Measurements from ENCODE around the gene CERKL. TPM values are rescaled to one million over a fixed set of nuclear protein-coding genes. Genes with fewer than 3 reads are reported as not detected.

CERKL gene
- total RNA-seq, 1 experiment from 2014 or later: 0.23 TPM

- Mint-ChIP-seq H3K9me3 (ENCODE audit: unreplicated experiment) (no peaks in the 10 kb centered on the region), H3K4me1 (ENCODE audit: insufficient read depth, unreplicated experiment) (no peaks in the 10 kb centered on the region), H3K4me3 (ENCODE audit: unreplicated experiment) (no peak overlapping the region), H3K36me3 (ENCODE audit: insufficient read depth, unreplicated experiment) (no peaks in the 10 kb centered on the region), H3K27me3 (ENCODE audit: insufficient read depth, unreplicated experiment) (no peaks in the 10 kb centered on the region), H3K27ac (ENCODE audit: low read depth, unreplicated experiment) (no peak overlapping the region)
- POLR2A ChIA-PET: interaction anchor here (0.6 kb wide), 1 partner anchor 388 kb away, joined by 3 read pairs; no protein-coding TSS in a partner anchor
- BruUV-seq (replicated peaks): no TSS peak
- CTCF ChIA-PET: interaction anchor here (0.6 to 1.2 kb wide), 2 partner anchors 73 to 662 kb away, joined by 3 read pairs; no protein-coding TSS in a partner anchor
- intact Hi-C loops (cut with micrococcal nuclease): no loop called here
- DNase-seq (ENCODE audit: unreplicated experiment): no peak
- TF ChIP-seq, protein P1, sequence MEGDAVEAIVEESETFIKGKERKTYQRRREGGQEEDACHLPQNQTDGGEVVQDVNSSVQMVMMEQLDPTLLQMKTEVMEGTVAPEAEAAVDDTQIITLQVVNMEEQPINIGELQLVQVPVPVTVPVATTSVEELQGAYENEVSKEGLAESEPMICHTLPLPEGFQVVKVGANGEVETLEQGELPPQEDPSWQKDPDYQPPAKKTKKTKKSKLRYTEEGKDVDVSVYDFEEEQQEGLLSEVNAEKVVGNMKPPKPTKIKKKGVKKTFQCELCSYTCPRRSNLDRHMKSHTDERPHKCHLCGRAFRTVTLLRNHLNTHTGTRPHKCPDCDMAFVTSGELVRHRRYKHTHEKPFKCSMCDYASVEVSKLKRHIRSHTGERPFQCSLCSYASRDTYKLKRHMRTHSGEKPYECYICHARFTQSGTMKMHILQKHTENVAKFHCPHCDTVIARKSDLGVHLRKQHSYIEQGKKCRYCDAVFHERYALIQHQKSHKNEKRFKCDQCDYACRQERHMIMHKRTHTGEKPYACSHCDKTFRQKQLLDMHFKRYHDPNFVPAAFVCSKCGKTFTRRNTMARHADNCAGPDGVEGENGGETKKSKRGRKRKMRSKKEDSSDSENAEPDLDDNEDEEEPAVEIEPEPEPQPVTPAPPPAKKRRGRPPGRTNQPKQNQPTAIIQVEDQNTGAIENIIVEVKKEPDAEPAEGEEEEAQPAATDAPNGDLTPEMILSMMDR (IDR thresholded peaks at IDR 0.05; ENCODE audit: unreplicated experiment): no peak
Measured at GRCh38 chr2:181642086-181642485, 14.8 kb downstream of the CERKL start.

GRCh38 chr2:181639686-181640085 is 17.2 kb downstream of the CERKL start:
- H3K4me1 Mint-ChIP-seq (ENCODE audit: insufficient read depth, unreplicated experiment): no peaks in the 10 kb centered on the region
- no TSS peak for BruUV-seq (replicated peaks)
- POLR2A ChIA-PET: interaction anchor here (0.6 kb wide), 1 partner anchor 47 kb away, joined by 3 read pairs; no protein-coding TSS in a partner anchor

GRCh38 chr2:181632733-181633401 is 24.0 kb downstream of the CERKL start:
- TF ChIP-seq, protein P1 (IDR thresholded peaks at IDR 0.05; ENCODE audit: unreplicated experiment): no peak
- Mint-ChIP-seq H3K36me3 (ENCODE audit: insufficient read depth, unreplicated experiment) (no peaks in the 10 kb centered on the region), H3K4me3 (ENCODE audit: unreplicated experiment) (no peak overlapping the region), H3K9me3 (ENCODE audit: unreplicated experiment) (no peaks in the 10 kb centered on the region), H3K27ac (ENCODE audit: low read depth, unreplicated experiment) (no peak overlapping the region), H3K4me1 (ENCODE audit: insufficient read depth, unreplicated experiment) (no peaks in the 10 kb centered on the region), H3K27me3 (ENCODE audit: insufficient read depth, unreplicated experiment) (no peaks in the 10 kb centered on the region)
- no peak for DNase-seq (ENCODE audit: unreplicated experiment)
- no TSS peak for BruUV-seq (replicated peaks)
- intact Hi-C loops (cut with micrococcal nuclease): no loop called here
- CTCF ChIA-PET: interaction anchor here (0.6 to 0.8 kb wide), 2 partner anchors 82 to 165 kb away, joined by 3 to 4 read pairs; no protein-coding TSS in a partner anchor
- POLR2A ChIA-PET: no interaction called here

More at GRCh38 chr2:181639686-181640085, 17.2 kb downstream of the CERKL start:
- Mint-ChIP-seq H3K27me3 (ENCODE audit: insufficient read depth, unreplicated experiment) (no peaks in the 10 kb centered on the region), H3K27ac (ENCODE audit: low read depth, unreplicated experiment) (no peak overlapping the region), H3K4me3 (ENCODE audit: unreplicated experiment) (no peak overlapping the region), H3K9me3 (ENCODE audit: unreplicated experiment) (no peaks in the 10 kb centered on the region), H3K36me3 (ENCODE audit: insufficient read depth, unreplicated experiment) (no peaks in the 10 kb centered on the region)
- DNase-seq (ENCODE audit: unreplicated experiment): no peak
- CTCF ChIA-PET: no interaction called here
- intact Hi-C loops (cut with micrococcal nuclease): no loop called here
- TF ChIP-seq, protein P1 (IDR thresholded peaks at IDR 0.05; ENCODE audit: unreplicated experiment): no peak

DNA sequence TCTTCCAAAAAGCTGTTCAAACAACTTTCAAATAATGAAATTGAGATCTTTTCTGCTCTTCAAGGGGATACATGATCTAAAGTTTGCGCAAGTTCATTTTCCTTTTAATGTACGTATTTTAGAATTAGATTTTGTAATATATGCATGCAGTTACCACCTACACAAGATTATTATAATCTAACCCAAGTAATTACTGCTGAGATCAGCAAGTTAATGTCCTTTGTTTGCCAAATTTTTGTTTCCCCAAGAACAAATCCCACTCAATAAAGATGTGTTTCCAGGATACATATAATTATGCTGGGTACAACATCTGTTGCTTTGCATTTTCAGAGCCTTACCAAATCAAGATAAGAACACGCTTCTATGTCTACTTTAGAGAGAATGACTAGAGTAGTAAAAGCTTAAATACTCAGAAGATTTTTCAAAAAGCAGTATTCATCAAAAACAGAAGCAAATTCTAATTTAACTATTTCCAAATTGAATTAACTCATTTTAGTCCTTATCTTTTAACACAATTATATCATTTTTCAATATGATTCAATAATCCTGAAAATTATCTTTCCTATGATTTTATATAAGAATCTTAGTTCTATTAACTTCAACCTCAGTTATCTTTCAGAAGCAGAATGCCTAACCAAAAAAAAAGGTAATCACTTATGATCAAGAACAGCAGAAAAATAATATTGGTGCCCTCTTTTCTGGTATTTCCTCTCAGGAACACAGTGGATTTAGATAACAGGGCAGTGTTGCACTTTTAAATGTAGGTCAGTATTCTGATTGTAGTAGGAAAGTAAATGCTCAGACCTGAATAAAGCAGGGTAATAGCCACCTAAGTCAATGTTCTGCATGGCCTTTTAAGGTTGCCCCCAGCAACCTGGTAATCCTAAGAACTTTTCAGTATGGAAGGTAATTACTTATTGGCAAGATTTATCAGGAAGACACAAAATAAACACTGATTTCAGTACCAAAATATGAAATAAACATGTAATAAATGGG is 28.0 kb downstream of the CERKL start:
- Mint-ChIP-seq H3K27ac (ENCODE audit: low read depth, unreplicated experiment) (no peak overlapping the region), H3K4me1 (ENCODE audit: insufficient read depth, unreplicated experiment) (no peaks in the 10 kb centered on the region), H3K27me3 (ENCODE audit: insufficient read depth, unreplicated experiment) (no peaks in the 10 kb centered on the region), H3K9me3 (ENCODE audit: unreplicated experiment) (no peaks in the 10 kb centered on the region), H3K36me3 (ENCODE audit: insufficient read depth, unreplicated experiment) (no peaks in the 10 kb centered on the region), H3K4me3 (ENCODE audit: unreplicated experiment) (no peak overlapping the region)
- intact Hi-C loops (cut with micrococcal nuclease): no loop called here
- CTCF ChIA-PET: no interaction called here
- POLR2A ChIA-PET: no interaction called here
- no peak for DNase-seq (ENCODE audit: unreplicated experiment)
- no TSS peak for BruUV-seq (replicated peaks)
- TF ChIP-seq, protein P1 (IDR thresholded peaks at IDR 0.05; ENCODE audit: unreplicated experiment): no peak
